Upper lobe of right lung (tissue), 1 donor: ENCODE results near the gene AKT1. TPM values are rescaled to one million over a fixed set of nuclear protein-coding genes. Genes with fewer than 3 reads are reported as not detected.

Experiments
- ATAC-seq: fragments of 200-7000 bp; cut with Tn5 transposase; one replicate; pipeline ENCODE4 v1.9.1; 2020; ENCODE audit warnings: mild to moderate bottlenecking, moderate library complexity
- DNase-seq: peaks from one replicate; pipeline ENCODE4 v3.0.0-alpha.2; 2020
- H3K27ac ChIP-seq: fragments of 200-600 bp; one replicate; pipeline ENCODE4 v1.8.0; 2022
- H3K27me3 ChIP-seq: fragments of 200-600 bp; one replicate; pipeline ENCODE4 v1.8.0; 2022; ENCODE audit warnings: mild to moderate bottlenecking
- H3K36me3 ChIP-seq: fragments of 200-600 bp; one replicate; pipeline ENCODE4 v1.8.0; 2022
- H3K4me1 ChIP-seq: fragments of 200-600 bp; one replicate; pipeline ENCODE4 v1.8.0; 2022
- H3K4me3 ChIP-seq: fragments of 200-600 bp; one replicate; pipeline ENCODE4 v1.8.0; 2022; ENCODE audit warnings: mild to moderate bottlenecking
- H3K9me3 ChIP-seq: fragments of 200-600 bp; one replicate; pipeline ENCODE4 v1.8.0; 2022
- intact Hi-C: fragments of 100-400 bp; cut with DNase I; formaldehyde crosslinking; loops from one replicate; pipeline ENCODE4 v1.11.0; 2022
- total RNA-seq: library from RNA; stranded (reverse); fragmentation: NEBNext Ultra II Directional; extraction: Animal tissue kit (Norgen Biotek cat#: 25700); gene quantifications from one replicate; pipeline ENCODE4 v1.2.1, GENCODE V29; 2021
- TF ChIP-seq, protein P1 (sequence below): fragments of 200-600 bp; IDR thresholded peaks from one replicate; pipeline ENCODE4 v1.8.0; 2022; ENCODE audit warnings: antibody characterized with exemption
- donor health status: DM: no; HTN: yes; CAD: no; lungs with severe emphysema.

The AKT1 gene
- total RNA-seq, 1 donor from 2014 or later = 174 TPM

DNA sequence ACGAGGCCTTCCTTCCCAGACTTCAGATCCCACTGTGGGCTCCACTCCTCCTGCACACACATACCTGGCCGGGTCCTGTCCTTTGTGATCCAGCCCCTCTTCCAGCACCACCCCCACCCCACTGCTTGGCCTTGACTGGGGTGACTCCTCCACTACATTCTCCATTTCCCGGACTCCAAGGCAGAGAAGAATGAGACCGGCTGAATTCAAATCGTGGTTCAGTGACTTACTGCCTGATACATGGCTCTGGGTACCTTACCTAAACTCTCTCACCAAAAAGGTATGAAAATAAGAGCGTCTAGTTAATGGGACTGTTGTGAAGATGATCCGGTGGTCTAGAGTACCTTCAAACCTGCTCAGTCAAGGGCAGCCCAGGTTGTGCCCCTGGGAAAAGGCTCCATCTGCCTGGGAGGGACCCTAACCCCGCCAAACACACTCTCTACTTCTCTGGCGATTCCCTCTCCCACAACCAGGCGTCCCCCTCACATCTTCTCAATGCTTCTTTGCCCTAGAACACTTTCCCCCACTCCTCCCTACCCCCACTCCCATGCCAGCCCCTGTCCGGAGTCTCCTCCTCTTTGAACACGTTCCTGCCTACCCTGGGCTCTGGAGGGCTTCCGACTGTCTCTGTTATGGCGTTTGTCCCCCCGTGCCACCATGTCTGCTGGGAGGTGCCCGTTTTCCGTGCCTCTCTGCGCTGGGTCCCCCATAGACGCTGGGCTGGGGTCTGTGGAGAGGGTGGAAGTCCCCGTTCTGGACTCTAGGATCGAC is 3.9 kb upstream of the AKT1 start:
- ATAC-seq = no peak

DNA sequence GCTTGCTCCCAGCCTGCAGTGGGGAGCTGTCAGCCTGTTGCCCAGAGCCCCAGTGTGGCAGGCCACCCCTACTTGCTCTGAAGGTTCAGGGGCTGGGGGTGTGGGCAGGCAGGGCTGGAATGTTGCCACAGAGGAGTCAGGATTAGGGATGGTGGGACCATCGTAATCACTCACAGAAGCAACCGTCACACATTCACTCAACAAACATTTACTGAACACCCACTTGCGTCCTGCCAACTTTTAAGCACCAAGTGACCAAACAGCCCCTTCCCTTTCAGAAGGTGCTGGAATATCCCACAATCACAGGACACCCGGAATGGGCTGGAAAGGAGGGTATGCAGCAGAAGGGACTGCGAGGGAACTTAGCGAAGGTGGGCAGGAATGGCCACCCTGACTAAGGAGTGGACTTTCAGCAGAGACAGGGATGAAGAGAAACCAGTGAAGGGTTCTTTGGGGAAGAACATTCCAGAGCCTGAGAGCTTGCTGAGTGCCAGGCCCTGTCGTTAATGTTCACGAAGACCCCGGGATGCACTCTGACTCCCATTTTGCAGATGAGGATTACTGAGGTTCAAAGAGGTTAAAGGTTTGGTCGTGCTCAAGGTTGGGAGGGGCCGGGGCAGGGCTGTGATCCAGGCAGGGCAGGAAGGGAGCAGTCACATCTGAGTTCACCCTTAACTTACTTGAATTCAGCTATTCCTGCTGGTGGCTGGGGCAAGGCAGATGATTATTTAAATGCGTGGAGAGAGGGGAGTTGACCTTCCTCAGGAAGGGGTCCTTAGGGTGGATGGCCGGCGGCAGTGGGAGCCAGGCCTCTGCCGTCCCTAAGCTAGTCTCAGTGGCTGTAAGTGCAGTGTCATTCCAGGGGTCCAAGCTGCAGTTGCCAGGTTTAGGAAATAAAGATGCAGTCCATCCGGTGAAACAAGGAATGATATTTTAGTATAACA is 3.0 kb upstream of the AKT1 start:
- Histone ChIP-seq H3K9me3 (no peaks in the 10 kb centered on the region), H3K27ac (peak overlapping the region; percentile 95), H3K4me3 (no peak overlapping the region), H3K36me3 (no peaks in the 10 kb centered on the region), H3K27me3 (no peaks in the 10 kb centered on the region), H3K4me1 (peaks cover 53% of the 10 kb centered on the region)
- ATAC-seq (no peak), DNase-seq (no peak)
- intact Hi-C loops = no loop called here
- TF ChIP-seq, protein P1, sequence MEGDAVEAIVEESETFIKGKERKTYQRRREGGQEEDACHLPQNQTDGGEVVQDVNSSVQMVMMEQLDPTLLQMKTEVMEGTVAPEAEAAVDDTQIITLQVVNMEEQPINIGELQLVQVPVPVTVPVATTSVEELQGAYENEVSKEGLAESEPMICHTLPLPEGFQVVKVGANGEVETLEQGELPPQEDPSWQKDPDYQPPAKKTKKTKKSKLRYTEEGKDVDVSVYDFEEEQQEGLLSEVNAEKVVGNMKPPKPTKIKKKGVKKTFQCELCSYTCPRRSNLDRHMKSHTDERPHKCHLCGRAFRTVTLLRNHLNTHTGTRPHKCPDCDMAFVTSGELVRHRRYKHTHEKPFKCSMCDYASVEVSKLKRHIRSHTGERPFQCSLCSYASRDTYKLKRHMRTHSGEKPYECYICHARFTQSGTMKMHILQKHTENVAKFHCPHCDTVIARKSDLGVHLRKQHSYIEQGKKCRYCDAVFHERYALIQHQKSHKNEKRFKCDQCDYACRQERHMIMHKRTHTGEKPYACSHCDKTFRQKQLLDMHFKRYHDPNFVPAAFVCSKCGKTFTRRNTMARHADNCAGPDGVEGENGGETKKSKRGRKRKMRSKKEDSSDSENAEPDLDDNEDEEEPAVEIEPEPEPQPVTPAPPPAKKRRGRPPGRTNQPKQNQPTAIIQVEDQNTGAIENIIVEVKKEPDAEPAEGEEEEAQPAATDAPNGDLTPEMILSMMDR = no peak

More for the DNA sequence above, 3.9 kb upstream of the AKT1 start:
- TF ChIP-seq, protein P1 = no peak
- intact Hi-C loops = no loop called here
- H3K36me3 ChIP-seq = no peaks in the 10 kb centered on the region
- peak overlapping the region; percentile 95 for H3K27ac ChIP-seq
- no peaks in the 10 kb centered on the region for H3K9me3 ChIP-seq
- no peak for DNase-seq
- H3K27me3 ChIP-seq = no peaks in the 10 kb centered on the region
- H3K4me1 ChIP-seq = peaks cover 45% of the 10 kb centered on the region
- H3K4me3 ChIP-seq = peak overlapping the region; percentile 51

DNA sequence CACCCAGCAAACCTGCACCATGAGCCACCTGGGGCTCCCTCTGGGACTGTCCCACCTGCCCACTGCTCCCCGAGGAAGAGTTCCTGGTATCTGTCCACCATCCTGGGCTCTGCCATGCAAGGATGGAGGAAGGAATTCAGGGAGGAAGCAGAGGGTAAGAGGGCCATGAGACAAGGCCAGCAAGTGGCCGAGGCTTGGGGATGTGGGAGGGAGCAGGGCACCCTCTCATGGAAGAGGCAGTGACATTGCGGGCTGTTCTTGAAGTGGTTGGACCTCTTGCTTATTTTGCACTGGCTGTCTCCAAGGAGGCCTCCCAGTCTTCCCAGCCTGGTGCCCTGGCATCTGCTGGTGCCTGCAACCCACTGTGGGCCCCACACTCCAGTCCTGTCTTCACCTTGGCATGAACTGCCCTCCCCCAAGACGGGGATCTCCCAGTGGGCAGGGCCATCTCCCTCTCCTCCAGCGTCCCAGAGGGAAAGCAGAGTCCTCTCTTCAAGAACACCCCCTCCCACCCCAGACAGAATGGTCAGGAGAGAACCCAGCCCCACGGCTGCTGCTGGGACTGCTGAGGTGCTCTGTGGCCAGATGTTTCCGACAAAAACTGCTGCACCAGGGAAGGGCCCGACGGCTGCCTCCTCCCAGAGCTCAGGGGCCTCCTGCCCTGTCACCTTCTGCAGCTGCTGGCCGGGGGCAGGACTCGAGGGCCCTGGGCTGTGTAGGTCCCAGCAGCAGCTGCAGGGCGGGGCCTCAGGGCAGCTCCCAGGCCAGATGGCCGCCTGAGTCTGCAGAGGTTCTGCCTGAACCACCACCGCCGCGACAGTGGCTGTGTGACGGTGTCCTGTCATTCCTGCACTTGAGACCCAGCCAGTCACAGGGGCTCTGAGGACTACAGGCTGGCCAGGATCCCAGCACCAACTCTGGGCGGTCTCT is 1.8 kb upstream of the AKT1 start:
- Histone ChIP-seq H3K4me1 (peaks cover 59% of the 10 kb centered on the region), H3K4me3 (no peak overlapping the region), H3K27me3 (no peaks in the 10 kb centered on the region), H3K27ac (peak overlapping the region; percentile 45), H3K36me3 (no peaks in the 10 kb centered on the region), H3K9me3 (no peaks in the 10 kb centered on the region)
- peak; percentile 1 for ATAC-seq
- no peak for DNase-seq
- intact Hi-C loops = no loop called here
- TF ChIP-seq, protein P1 = no peak

DNA sequence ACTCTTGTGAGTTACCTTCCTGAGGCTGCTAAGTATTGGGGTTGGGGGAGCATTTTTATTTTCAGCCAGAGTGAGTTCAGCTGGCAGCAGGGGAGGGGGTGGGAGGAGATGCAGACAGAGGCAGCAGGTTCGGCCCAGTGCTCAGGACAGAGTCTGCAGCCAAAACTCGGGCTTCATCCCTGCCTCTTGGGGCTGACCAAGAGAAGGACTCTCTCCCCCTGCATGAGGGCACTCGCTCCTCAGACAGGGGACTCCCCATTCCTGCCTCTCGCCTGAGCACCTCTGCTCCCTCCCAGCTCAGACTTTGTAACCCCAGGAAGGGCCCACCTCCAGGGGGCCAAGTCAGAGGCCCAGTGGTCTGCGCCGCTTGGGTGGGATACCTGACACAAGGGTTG is 1.1 kb upstream of the AKT1 start:
- Histone ChIP-seq H3K36me3 (peaks cover 3% of the 10 kb centered on the region), H3K27ac (peak overlapping the region; percentile 86), H3K4me1 (peaks cover 62% of the 10 kb centered on the region), H3K27me3 (no peaks in the 10 kb centered on the region), H3K9me3 (no peaks in the 10 kb centered on the region), H3K4me3 (no peak overlapping the region)
- intact Hi-C loops = no loop called here
- DNase-seq (no peak), ATAC-seq (no peak)
- TF ChIP-seq, protein P1 = no peak
